NB4 (cell line): ENCODE measurements around the gene ITSN1.
"Not testable (repeated sequence)": the region's sequence is repeated elsewhere in the genome, so short reads cannot be mapped to it uniquely, and the experiment has no call there.

Experiments
- MYC ChIP-seq: IDR thresholded peaks from 2 replicates; pipeline ENCODE4 v1.6.1; 2011; ENCODE audit warnings: low read depth, low read length
- POLR2A ChIP-seq: IDR thresholded peaks from 2 replicates; pipeline ENCODE4 v1.6.1; 2011; ENCODE audit warnings: mild to moderate bottlenecking; ENCODE audit not compliant: insufficient read length; ENCODE audit errors: extremely low read depth
- TF ChIP-seq, protein P1 (sequence below): IDR thresholded peaks from one replicate; pipeline ENCODE4 v1.5.1; 2012; ENCODE audit warnings: low read depth, low read length
- TF ChIP-seq, protein P2 (sequence below): IDR thresholded peaks from 2 replicates; pipeline ENCODE4 v1.6.1; 2011; ENCODE audit warnings: low read depth, low read length

DNA sequence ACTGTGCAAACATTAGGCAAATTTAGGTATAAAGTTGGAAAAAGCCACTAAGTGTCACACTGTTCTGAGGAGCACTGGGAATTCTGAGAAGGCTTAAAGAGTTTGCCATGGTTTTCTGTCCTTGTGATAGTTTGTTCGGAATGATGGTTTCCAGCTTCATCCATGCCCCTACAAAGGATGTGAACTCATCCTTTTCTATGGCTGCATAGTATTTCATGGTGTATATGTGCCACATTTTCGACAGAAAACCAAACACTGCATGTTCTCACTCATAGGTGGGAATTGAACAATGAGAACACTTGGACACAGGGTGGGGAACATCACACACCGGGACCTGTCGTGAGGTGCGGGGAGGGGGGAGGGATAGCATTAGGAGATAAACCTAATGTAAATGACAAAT is 34.4 kb downstream of the ITSN1 start:
- TF ChIP-seq, protein P1, sequence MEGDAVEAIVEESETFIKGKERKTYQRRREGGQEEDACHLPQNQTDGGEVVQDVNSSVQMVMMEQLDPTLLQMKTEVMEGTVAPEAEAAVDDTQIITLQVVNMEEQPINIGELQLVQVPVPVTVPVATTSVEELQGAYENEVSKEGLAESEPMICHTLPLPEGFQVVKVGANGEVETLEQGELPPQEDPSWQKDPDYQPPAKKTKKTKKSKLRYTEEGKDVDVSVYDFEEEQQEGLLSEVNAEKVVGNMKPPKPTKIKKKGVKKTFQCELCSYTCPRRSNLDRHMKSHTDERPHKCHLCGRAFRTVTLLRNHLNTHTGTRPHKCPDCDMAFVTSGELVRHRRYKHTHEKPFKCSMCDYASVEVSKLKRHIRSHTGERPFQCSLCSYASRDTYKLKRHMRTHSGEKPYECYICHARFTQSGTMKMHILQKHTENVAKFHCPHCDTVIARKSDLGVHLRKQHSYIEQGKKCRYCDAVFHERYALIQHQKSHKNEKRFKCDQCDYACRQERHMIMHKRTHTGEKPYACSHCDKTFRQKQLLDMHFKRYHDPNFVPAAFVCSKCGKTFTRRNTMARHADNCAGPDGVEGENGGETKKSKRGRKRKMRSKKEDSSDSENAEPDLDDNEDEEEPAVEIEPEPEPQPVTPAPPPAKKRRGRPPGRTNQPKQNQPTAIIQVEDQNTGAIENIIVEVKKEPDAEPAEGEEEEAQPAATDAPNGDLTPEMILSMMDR, result not testable (repeated sequence)
- TF ChIP-seq, protein P2, sequence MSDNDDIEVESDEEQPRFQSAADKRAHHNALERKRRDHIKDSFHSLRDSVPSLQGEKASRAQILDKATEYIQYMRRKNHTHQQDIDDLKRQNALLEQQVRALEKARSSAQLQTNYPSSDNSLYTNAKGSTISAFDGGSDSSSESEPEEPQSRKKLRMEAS, result not testable (repeated sequence)
- not testable (repeated sequence) for TF ChIP-seq POLR2A, MYC
